ENCODE measurements around the gene FTSJ3. TPM values are rescaled to one million over a fixed set of nuclear protein-coding genes. Genes with fewer than 3 reads are reported as not detected.
"Not testable (repeated sequence)": the region's sequence is repeated elsewhere in the genome, so short reads cannot be mapped to it uniquely, and the experiment has no call there.

The FTSJ3 gene
- total and polyA plus RNA-seq, 2 of the 13 experiments (the other 11 are each of a cell fraction or from before 2014, with no cell fraction given), result 26.0 to 64.2 TPM

DNA sequence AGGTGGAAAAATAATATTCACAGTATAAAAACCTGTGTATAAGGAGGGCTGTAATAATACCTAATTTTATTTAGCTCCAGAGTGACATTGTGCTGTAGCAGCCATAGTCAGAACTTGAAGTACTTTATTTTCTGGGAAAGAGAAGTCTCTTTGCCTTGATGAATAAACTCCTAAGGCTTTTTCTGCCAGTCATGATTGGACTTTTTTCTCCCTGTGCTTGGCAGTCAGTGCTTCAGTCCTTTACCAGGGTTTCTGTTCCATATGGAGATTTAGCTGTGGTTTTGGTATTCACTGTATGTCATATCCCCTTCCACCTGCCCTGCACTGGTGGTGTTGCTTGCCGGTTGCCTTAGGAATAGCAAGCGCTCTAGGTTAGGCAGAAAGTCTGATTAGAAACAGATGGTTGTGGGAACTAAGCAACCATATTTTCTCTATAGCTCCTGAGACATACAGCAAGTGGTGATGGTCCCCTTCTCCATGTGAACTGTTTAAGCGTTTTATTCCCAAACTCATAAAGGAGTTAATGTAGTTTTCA is 28.8 kb downstream of the FTSJ3 start:
- no peak for FAIRE-seq
- H3K4me3 ChIP-seq (replicated peaks in 1 of 3; ENCODE audit: insufficient read depth in 1 of 3, low read depth in 2 of 3, low read length in 3 of 3), result no peak overlapping the region
- H3K27ac ChIP-seq (ENCODE audit: extremely low read length, insufficient read depth, low read length), result no peak overlapping the region
- no TSS peak for BruUV-seq (replicated peaks)
- TF ChIP-seq RBM22 (optimal IDR thresholded peaks at IDR 0.05; ENCODE audit: low read length) (peak; percentile 13), NFE2L2 (IDR thresholded peaks at IDR 0.05; ENCODE audit: low read length) (peak; percentile 56)
- TF ChIP-seq, protein P1, sequence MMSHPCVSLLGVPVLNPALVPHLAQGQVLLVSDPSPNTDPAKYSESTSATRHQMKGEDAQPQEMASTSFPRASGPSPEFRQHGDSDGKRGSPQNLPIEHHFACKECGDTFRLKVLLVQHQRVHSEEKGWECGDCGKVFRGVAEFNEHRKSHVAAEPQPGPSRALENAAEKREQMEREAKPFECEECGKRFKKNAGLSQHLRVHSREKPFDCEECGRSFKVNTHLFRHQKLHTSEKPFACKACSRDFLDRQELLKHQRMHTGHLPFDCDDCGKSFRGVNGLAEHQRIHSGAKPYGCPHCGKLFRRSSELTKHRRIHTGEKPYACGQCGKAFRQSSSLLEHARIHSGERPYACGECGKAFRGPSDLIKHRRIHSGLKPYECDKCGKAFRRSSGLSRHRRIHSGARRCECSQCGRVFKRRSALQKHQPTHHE (CRISPR knock-in tag; IDR thresholded peaks at IDR 0.05; ENCODE audit: borderline replicate concordance), result no peak
- H3K36me3 ChIP-seq (replicated peaks in 1 of 2; ENCODE audit: control insufficient read depth in 1 of 2, insufficient read depth in 2 of 2, low read length in 2 of 2), result peaks cover 48 to 97% of the 10 kb centered on the region in 2 experiments
- no peak overlapping the region for H2AFZ ChIP-seq (ENCODE audit: low read length)
- ChIA-PET POLR2A (interaction anchor here (1.2 to 2.2 kb wide), 2 partner anchors 11 to 25 kb away, joined by 3 to 10 read pairs; partner anchors contain the start of genes CCDC47 and DDX42), CTCF (ENCODE audit: low intra/inter-chr PET ratio, low total read pairs) (no interaction called here)
- no peaks in the 10 kb centered on the region for H3K9me3 ChIP-seq (ENCODE audit: low read length)
- H3K4me2 ChIP-seq (ENCODE audit: low read depth, low read length), result no peak overlapping the region
- H3K79me2 ChIP-seq (ENCODE audit: insufficient read depth, low read length), result peaks cover 6% of the 10 kb centered on the region
- no peak for DNase-seq (ENCODE audit: low spot score)
- no peaks in the 10 kb centered on the region for H3K4me1 ChIP-seq (ENCODE audit: insufficient read depth, low read length)
- intact Hi-C loops (cut with micrococcal nuclease; ENCODE audit: unreplicated experiment), result no loop called here
- WGBS (ENCODE audit: low lambda C conversion rate), result 85% methylated on average over 3 of the region's 3 CpGs
- no peaks in the 10 kb centered on the region for H3K27me3 ChIP-seq (ENCODE audit: control insufficient read depth in 1 of 2, insufficient read depth in 2 of 2, low read length in 2 of 2)
- H3K9ac ChIP-seq (ENCODE audit: insufficient read depth, low read depth, low read length), result no peak overlapping the region
- H4K20me1 ChIP-seq (ENCODE audit: insufficient read depth, low read length), result peaks cover 4% of the 10 kb centered on the region; the same call in 1 of the 2 replicates
- peak; percentile 51 for ATAC-seq
- in situ Hi-C loops (cut with HindIII; ENCODE audit: extremely low pct_ligation_motif_present, low pct_unique_long_range_greater_than_20kb), result no loop called here

DNA sequence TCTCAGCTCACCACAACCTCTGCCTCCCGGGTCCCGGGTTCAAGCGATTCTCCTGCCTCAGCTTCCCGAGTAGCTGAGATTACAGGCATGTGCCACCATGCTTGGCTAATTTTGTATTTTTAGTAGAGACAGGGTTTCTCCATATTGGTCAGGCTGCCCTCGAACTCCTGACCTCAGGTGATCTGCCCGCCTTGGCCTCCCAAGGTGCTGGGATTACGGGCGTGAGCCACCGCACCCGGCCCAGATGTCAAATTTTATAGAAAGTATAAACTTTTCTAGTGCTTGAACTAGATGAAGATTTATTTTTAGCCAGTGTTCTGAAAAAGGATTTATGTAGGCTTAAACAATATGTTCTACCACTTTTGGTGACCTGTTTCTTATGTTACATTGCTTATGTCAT is 31.1 kb downstream of the FTSJ3 start:
- intact Hi-C loops (cut with micrococcal nuclease; ENCODE audit: unreplicated experiment); CTCF ChIA-PET (ENCODE audit: low intra/inter-chr PET ratio, low total read pairs); BruUV-seq (replicated peaks); H3K27ac ChIP-seq (ENCODE audit: extremely low read length, insufficient read depth, low read length); H3K4me3 ChIP-seq (replicated peaks in 1 of 3; ENCODE audit: insufficient read depth in 1 of 3, low read depth in 2 of 3, low read length in 3 of 3); ATAC-seq; FAIRE-seq; H4K20me1 ChIP-seq (ENCODE audit: insufficient read depth, low read length); H3K9me3 ChIP-seq (ENCODE audit: low read length); H3K4me2 ChIP-seq (ENCODE audit: low read depth, low read length); in situ Hi-C loops (cut with HindIII; ENCODE audit: extremely low pct_ligation_motif_present, low pct_unique_long_range_greater_than_20kb); H3K9ac ChIP-seq (ENCODE audit: insufficient read depth, low read depth, low read length); H3K27me3 ChIP-seq (ENCODE audit: control insufficient read depth in 1 of 2, insufficient read depth in 2 of 2, low read length in 2 of 2); H2AFZ ChIP-seq (ENCODE audit: low read length); DNase-seq (ENCODE audit: low spot score); H3K79me2 ChIP-seq (ENCODE audit: insufficient read depth, low read length); H3K4me1 ChIP-seq (ENCODE audit: insufficient read depth, low read length): not testable (repeated sequence)
- H3K36me3 ChIP-seq (replicated peaks in 1 of 2; ENCODE audit: control insufficient read depth in 1 of 2, insufficient read depth in 2 of 2, low read length in 2 of 2), result peaks cover 50 to 97% of the 10 kb centered on the region in 2 experiments
- 98% methylated on average over 10 of the region's 10 CpGs for WGBS (ENCODE audit: low lambda C conversion rate)
- POLR2A ChIA-PET, result interaction anchor here (0.7 kb wide), 1 partner anchor 23 kb away, joined by 3 read pairs; the partner anchor contains the start of gene CCDC47

Data from HepG2 (cell line).